CD14-positive monocyte (primary cell): Measurements from ENCODE around the gene PSPN. TPM values are rescaled to one million over a fixed set of nuclear protein-coding genes. Genes with fewer than 3 reads are reported as not detected.

Source experiments
- DNase-seq, 3 donors: peaks; one replicate each; pipeline ENCODE4 v3.0.0-alpha.2; 2011 to 2022
- H2AFZ ChIP-seq: 2 replicates; pipeline ENCODE4 v1.6.0; 2012; ENCODE audit warnings: mild to moderate bottlenecking, low read depth, low read length, inconsistent platforms; ENCODE audit not compliant: insufficient read depth, poor library complexity, severe bottlenecking
- H3K27ac ChIP-seq, 2 donors: 1 replicate in 1 of 2; 2 replicates in 1 of 2; pipeline ENCODE4 v1.5.1; 2012 to 2013; ENCODE audit warnings: low read length in 2 of 2, control low read depth in 1 of 2, inconsistent platforms in 1 of 2, low read depth in 1 of 2, mild to moderate bottlenecking in 1 of 2
- H3K27me3 ChIP-seq, 2 donors: one replicate each; pipeline versions ENCODE4 v1.6.0 to v1.6.1; 2011 to 2013; ENCODE audit warnings: low read length in 2 of 2; ENCODE audit not compliant: control insufficient read depth in 2 of 2, insufficient read depth in 2 of 2
- H3K36me3 ChIP-seq, 2 donors: replicated peaks in 1 of 2; 1 replicate in 1 of 2; 2 replicates in 1 of 2; pipeline versions ENCODE4 v1.5.1 to v1.6.1; 2012 to 2013; ENCODE audit warnings: low read length in 2 of 2, control low read depth in 1 of 2, inconsistent platforms in 1 of 2, mild to moderate bottlenecking in 1 of 2; ENCODE audit not compliant: insufficient read depth in 2 of 2, control insufficient read depth in 1 of 2
- H3K4me1 ChIP-seq, 2 donors: 1 replicate in 1 of 2; 2 replicates in 1 of 2; pipeline versions ENCODE4 v1.5.1 to v1.6.1; 2012 to 2013; ENCODE audit warnings: low read length in 2 of 2, control low read depth in 1 of 2, inconsistent platforms in 1 of 2, mild to moderate bottlenecking in 1 of 2, moderate library complexity in 1 of 2; ENCODE audit not compliant: insufficient read depth in 2 of 2, control insufficient read depth in 1 of 2
- H3K4me2 ChIP-seq: replicated peaks from 2 replicates; pipeline ENCODE3; 2012; ENCODE audit warnings: low read length, moderate library complexity, mild to moderate bottlenecking; ENCODE audit not compliant: poor library complexity, severe bottlenecking; ENCODE audit errors: extremely low read depth
- H3K4me3 ChIP-seq, 3 experiments: fragments of 200-600 bp in 1 of 3; sonication (generic) in 1 of 3; replicated peaks in 1 of 3; 1 replicate in 2 of 3; 2 replicates in 1 of 3; pipeline ENCODE4 v1.5.1; 2011 to 2013; ENCODE audit warnings: low read length in 3 of 3, mild to moderate bottlenecking in 3 of 3, control low read depth in 2 of 3, low read depth in 2 of 3, inconsistent platforms in 1 of 3, moderate library complexity in 1 of 3
- H3K79me2 ChIP-seq: 2 replicates; pipeline ENCODE4 v1.6.0; 2012; ENCODE audit warnings: mild to moderate bottlenecking, control low read depth, inconsistent platforms, low read length, moderate library complexity; ENCODE audit not compliant: insufficient read depth
- H3K9ac ChIP-seq: 2 replicates; pipeline ENCODE4 v1.6.0; 2017; ENCODE audit warnings: low read length, mild to moderate bottlenecking; ENCODE audit not compliant: insufficient read depth, poor library complexity, severe bottlenecking
- H3K9me3 ChIP-seq, 2 donors: replicated peaks in 1 of 2; 1 replicate in 1 of 2; 2 replicates in 1 of 2; pipeline versions ENCODE4 v1.5.1 to v1.6.1; 2012 to 2013; ENCODE audit warnings: low read length in 2 of 2, control low read depth in 1 of 2; ENCODE audit not compliant: control insufficient read depth in 1 of 2, insufficient read depth in 1 of 2
- H4K20me1 ChIP-seq: 2 replicates; pipeline ENCODE4 v1.6.0; 2012; ENCODE audit warnings: mild to moderate bottlenecking, low read length, control low read depth, moderate library complexity; ENCODE audit not compliant: insufficient read depth
- H3K27ac Mint-ChIP-seq, 7 donors: one replicate each; pipeline ENCODE4 v1.8.0; 2020; ENCODE audit warnings: mild to moderate bottlenecking in 7 of 7, mixed read lengths in 7 of 7, moderate library complexity in 6 of 7, inconsistent platforms in 2 of 7
- H3K27me3 Mint-ChIP-seq, 3 donors: one replicate each; pipeline ENCODE4 v1.8.0; 2021 to 2022; ENCODE audit warnings: low read depth in 3 of 3, mild to moderate bottlenecking in 3 of 3, mixed read lengths in 3 of 3, moderate library complexity in 3 of 3, inconsistent platforms in 1 of 3
- H3K36me3 Mint-ChIP-seq, 2 donors: one replicate each; pipeline ENCODE4 v1.8.0; 2020; ENCODE audit warnings: mixed read lengths in 2 of 2, inconsistent platforms in 1 of 2, mild to moderate bottlenecking in 1 of 2
- H3K4me1 Mint-ChIP-seq: one replicate; pipeline ENCODE4 v1.8.0; 2020; ENCODE audit warnings: mild to moderate bottlenecking, mixed read lengths
- H3K4me3 Mint-ChIP-seq, 2 donors: one replicate each; pipeline ENCODE4 v1.8.0; 2020; ENCODE audit warnings: mild to moderate bottlenecking in 2 of 2, mixed read lengths in 2 of 2, moderate library complexity in 1 of 2
- H3K9me3 Mint-ChIP-seq, 7 donors: one replicate each; pipeline ENCODE4 v1.8.0; 2020 to 2022; ENCODE audit warnings: mixed read lengths in 7 of 7, mild to moderate bottlenecking in 6 of 7, moderate library complexity in 6 of 7, inconsistent platforms in 2 of 7
- WGBS: methylation state at CpG from one replicate; pipeline ENCODE4 v1.1.5; 2013; ENCODE audit warnings: missing lambda C conversion rate; ENCODE audit not compliant: insufficient coverage; 5-methylcytosine and 5-hydroxymethylcytosine counted together
- intact Hi-C, 2 donors: fragments of 100-400 bp; cut with micrococcal nuclease; formaldehyde crosslinking; loops; one replicate each; pipeline versions ENCODE4 v1.15.0 to v1.15.1; 2023
- polyA plus RNA-seq, 3 donors: library from polyadenylated mRNA; depleted of rRNA in 1 of 3; unstranded in 2 of 3; stranded (reverse) in 1 of 3; fragments of 300-500 nt in 2 of 3; fragments of >200 nt in 1 of 3; fragmentation: Illumina TruSeq in 2 of 3; gene quantifications; 1 replicate in 2 of 3; 2 replicates in 1 of 3; pipeline ENCODE4 v1.2.3, GENCODE V29; 2012 to 2021
- TF ChIP-seq, protein P1 (sequence below): fragments of 200-600 bp; IDR thresholded peaks from one replicate; pipeline ENCODE4 v1.8.0; 2022; ENCODE audit warnings: antibody characterized with exemption, mild to moderate bottlenecking

PSPN gene
- polyA plus RNA-seq, 3 donors, result 0.10 to 0.19 (median 0.13) TPM

DNA sequence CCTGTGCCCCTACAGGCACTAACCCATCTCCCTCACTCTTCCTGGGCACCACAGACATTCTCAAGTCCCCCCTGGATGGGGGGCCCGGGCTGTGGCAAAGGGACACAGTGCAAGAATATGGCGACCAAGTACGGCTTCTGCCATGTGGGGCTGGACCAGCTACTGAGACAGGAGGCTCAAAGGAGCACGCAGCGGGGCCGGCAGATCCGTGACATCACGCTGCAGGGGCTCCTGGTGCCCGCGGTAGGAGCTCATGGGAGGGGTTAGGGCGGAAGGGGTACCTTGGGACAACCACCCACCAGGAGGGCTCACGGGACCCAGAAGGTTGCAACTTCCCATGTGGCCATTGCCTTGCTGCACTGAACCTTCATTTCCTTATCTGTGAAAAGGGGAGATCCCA is 20.6 kb upstream of the PSPN start:
- H2AFZ ChIP-seq, result no peak overlapping the region
- intact Hi-C loops, result no loop called here
- no peak overlapping the region for H3K4me3 Mint-ChIP-seq
- no peaks in the 10 kb centered on the region for H3K27me3 ChIP-seq
- H4K20me1 ChIP-seq, result no peaks in the 10 kb centered on the region
- peak overlapping the region in 1 of 7 donors; percentile 64 for H3K27ac Mint-ChIP-seq
- no peak overlapping the region for H3K4me3 ChIP-seq
- peaks cover 16% of the 10 kb centered on the region for H3K4me1 Mint-ChIP-seq
- H3K9me3 ChIP-seq, result no peaks in the 10 kb centered on the region
- TF ChIP-seq, protein P1, sequence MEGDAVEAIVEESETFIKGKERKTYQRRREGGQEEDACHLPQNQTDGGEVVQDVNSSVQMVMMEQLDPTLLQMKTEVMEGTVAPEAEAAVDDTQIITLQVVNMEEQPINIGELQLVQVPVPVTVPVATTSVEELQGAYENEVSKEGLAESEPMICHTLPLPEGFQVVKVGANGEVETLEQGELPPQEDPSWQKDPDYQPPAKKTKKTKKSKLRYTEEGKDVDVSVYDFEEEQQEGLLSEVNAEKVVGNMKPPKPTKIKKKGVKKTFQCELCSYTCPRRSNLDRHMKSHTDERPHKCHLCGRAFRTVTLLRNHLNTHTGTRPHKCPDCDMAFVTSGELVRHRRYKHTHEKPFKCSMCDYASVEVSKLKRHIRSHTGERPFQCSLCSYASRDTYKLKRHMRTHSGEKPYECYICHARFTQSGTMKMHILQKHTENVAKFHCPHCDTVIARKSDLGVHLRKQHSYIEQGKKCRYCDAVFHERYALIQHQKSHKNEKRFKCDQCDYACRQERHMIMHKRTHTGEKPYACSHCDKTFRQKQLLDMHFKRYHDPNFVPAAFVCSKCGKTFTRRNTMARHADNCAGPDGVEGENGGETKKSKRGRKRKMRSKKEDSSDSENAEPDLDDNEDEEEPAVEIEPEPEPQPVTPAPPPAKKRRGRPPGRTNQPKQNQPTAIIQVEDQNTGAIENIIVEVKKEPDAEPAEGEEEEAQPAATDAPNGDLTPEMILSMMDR, result no peak
- no peak for DNase-seq
- peaks cover 0 to 5% of the 10 kb centered on the region in 2 donors for H3K36me3 ChIP-seq
- peaks cover 2 to 8% of the 10 kb centered on the region in 2 donors for H3K36me3 Mint-ChIP-seq
- peaks cover 1 to 8% (median 6%) of the 10 kb centered on the region in 3 donors for H3K27me3 Mint-ChIP-seq
- no peak overlapping the region for H3K9ac ChIP-seq
- no peaks in the 10 kb centered on the region for H3K9me3 Mint-ChIP-seq
- H3K4me2 ChIP-seq, result no peak overlapping the region
- H3K79me2 ChIP-seq, result peaks cover 17% of the 10 kb centered on the region
- H3K4me1 ChIP-seq, result peaks cover 14 to 22% of the 10 kb centered on the region in 2 donors
- 97% methylated on average over 10 of the region's 12 CpGs for WGBS
- no peak overlapping the region for H3K27ac ChIP-seq

DNA sequence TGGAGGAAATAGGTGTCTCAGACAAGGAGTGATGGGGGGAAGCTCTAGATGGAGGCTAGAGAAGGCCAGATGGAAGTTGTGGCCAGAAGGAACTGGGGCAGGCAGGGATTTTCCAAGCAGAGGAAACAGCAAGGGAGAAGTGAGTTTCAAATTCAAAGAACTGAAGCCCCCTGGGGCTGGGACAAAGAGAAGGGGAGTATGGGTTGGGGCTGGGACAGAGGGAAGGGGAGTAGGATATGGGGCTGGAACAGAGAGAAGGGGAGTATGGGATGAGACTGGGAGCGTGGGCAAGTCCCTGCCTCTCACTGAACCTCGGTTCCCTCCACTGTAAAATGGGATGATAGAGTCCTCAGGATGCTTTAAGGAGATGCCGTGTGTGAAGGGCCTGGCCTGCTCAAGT is 19.1 kb upstream of the PSPN start:
- H3K27ac ChIP-seq, result no peak overlapping the region
- peaks cover 22% of the 10 kb centered on the region for H3K79me2 ChIP-seq
- no peaks in the 10 kb centered on the region for H4K20me1 ChIP-seq
- H3K27me3 Mint-ChIP-seq, result peaks cover 1 to 8% (median 6%) of the 10 kb centered on the region in 3 donors
- peak overlapping the region in 3 of 7 donors; percentile 1 to 97 (median 35) for H3K27ac Mint-ChIP-seq
- no peak overlapping the region for H3K4me3 ChIP-seq
- no peak for DNase-seq
- no peaks in the 10 kb centered on the region for H3K27me3 ChIP-seq
- no peak overlapping the region for H3K4me2 ChIP-seq
- no peak overlapping the region for H3K9ac ChIP-seq
- H2AFZ ChIP-seq, result no peak overlapping the region
- WGBS, result 90% methylated on average over 2 of the region's 3 CpGs
- intact Hi-C loops, result no loop called here
- TF ChIP-seq, protein P1, result no peak
- H3K4me3 Mint-ChIP-seq, result no peak overlapping the region
- H3K36me3 ChIP-seq, result peaks cover 3 to 15% of the 10 kb centered on the region in 2 donors
- peaks cover 14 to 22% of the 10 kb centered on the region in 2 donors for H3K4me1 ChIP-seq
- H3K36me3 Mint-ChIP-seq, result peaks cover 6 to 21% of the 10 kb centered on the region in 2 donors
- no peaks in the 10 kb centered on the region for H3K9me3 Mint-ChIP-seq
- no peaks in the 10 kb centered on the region for H3K9me3 ChIP-seq
- H3K4me1 Mint-ChIP-seq, result peaks cover 19% of the 10 kb centered on the region
